ENCODE data around the gene ADAMTSL3. TPM values are rescaled to one million over a fixed set of nuclear protein-coding genes. Genes with fewer than 3 reads are reported as not detected.

The ADAMTSL3 gene
- total RNA-seq, 1 donor: 2.0 TPM

DNA sequence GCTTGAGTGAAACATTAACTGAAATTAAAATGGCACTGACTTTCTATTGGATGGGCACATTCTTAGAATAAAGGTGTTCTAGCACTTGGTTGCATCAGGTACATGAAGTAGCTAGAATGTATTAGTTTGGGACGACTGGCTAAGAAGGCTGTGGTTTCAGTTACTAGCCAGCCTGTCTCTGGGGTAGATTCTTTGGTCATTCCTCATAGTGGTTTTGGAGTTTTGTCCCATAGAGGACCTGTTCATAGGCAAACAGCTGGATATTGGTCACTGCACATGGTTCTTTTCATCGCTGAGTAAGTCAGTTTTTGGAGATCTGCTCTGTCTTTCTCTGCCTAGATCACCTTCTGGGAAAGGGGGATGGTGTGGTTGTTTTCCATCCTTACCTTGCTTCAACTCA lies 55.3 kb downstream of the ADAMTSL3 start:
- H3K4me3 ChIP-seq (ENCODE audit: low read depth, low read length): no peak overlapping the region
- peak; percentile 62 for DNase-seq (ENCODE audit: low read depth)

GRCh38 chr15:83709811-83710210 lies 55.9 kb downstream of the ADAMTSL3 start:
- TF ChIP-seq, protein P1, sequence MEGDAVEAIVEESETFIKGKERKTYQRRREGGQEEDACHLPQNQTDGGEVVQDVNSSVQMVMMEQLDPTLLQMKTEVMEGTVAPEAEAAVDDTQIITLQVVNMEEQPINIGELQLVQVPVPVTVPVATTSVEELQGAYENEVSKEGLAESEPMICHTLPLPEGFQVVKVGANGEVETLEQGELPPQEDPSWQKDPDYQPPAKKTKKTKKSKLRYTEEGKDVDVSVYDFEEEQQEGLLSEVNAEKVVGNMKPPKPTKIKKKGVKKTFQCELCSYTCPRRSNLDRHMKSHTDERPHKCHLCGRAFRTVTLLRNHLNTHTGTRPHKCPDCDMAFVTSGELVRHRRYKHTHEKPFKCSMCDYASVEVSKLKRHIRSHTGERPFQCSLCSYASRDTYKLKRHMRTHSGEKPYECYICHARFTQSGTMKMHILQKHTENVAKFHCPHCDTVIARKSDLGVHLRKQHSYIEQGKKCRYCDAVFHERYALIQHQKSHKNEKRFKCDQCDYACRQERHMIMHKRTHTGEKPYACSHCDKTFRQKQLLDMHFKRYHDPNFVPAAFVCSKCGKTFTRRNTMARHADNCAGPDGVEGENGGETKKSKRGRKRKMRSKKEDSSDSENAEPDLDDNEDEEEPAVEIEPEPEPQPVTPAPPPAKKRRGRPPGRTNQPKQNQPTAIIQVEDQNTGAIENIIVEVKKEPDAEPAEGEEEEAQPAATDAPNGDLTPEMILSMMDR (IDR thresholded peaks at IDR 0.05; ENCODE audit: insufficient read depth, low read length): no peak
- H3K4me3 ChIP-seq (ENCODE audit: low read depth, low read length): no peak overlapping the region
- no peak for DNase-seq (ENCODE audit: low read depth)

More for the DNA sequence above, 55.3 kb downstream of the ADAMTSL3 start:
- TF ChIP-seq, protein P1 (IDR thresholded peaks at IDR 0.05; ENCODE audit: insufficient read depth, low read length): no peak

DNA sequence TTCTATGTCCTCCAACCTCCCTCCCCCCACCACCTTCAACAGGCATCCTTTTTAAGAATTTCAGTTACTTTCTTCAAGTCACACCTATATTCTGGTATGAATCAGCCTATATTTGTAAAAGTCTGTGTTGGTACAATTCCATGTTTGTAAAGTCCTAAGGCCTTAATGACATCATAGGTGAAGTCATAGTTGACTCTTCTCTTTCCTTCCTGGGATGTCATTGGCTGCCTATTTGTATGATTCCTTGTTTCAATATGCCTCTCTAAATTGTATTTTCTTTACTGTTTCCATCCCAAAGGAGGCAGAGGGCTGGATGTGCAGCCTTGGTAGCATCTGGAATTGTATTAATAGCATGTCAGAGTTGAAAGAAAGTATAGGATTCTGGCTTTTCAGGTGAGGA lies 56.5 kb downstream of the ADAMTSL3 start:
- DNase-seq (ENCODE audit: low read depth): no peak
- no peak overlapping the region for H3K4me3 ChIP-seq (ENCODE audit: low read depth, low read length)
- TF ChIP-seq, protein P1 (IDR thresholded peaks at IDR 0.05; ENCODE audit: insufficient read depth, low read length): no peak

DNA sequence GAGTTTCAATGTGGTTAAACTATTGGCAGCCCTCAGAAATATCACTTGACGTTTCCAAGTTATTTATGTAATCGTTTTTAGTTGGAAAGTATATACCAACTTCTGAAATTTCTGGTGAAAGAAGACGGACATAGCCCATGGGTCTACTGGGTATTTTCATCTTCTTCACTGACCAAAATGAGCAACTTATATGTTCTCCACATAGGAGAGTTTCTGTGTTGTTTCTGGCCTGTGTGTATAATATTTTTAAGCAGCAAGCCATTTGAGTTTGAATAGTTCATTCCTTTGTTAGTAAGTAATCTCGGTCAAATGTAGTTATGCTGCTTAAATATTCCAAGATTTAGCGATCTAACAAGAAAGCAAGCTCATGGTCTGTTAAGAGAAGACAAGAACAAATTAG lies 57.3 kb downstream of the ADAMTSL3 start:
- no peak overlapping the region for H3K4me3 ChIP-seq (ENCODE audit: low read depth, low read length)
- TF ChIP-seq, protein P1 (IDR thresholded peaks at IDR 0.05; ENCODE audit: insufficient read depth, low read length): no peak
- DNase-seq (ENCODE audit: low read depth): no peak

DNA sequence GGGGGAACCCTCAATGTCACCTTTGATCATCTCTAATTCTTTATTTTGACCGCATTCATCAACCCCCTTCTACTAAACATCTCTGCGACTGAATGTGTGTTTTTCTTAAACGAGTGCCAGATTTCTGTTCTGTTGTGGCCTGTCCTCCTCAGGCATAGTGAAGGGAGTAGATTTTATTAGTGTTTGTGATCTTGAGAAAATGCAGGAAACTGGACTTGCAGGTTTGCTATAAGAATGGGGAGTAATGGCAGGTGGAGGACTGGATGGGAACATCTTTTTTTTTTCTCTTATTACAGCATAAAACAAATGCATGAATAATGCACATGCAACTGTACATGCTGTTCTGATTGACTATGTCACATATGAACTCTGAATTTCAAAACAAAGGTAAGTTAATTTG lies 59.3 kb downstream of the ADAMTSL3 start:
- TF ChIP-seq, protein P1 (IDR thresholded peaks at IDR 0.05; ENCODE audit: insufficient read depth, low read length): no peak
- H3K4me3 ChIP-seq (ENCODE audit: low read depth, low read length): no peak overlapping the region
- DNase-seq (ENCODE audit: low read depth): no peak

DNA sequence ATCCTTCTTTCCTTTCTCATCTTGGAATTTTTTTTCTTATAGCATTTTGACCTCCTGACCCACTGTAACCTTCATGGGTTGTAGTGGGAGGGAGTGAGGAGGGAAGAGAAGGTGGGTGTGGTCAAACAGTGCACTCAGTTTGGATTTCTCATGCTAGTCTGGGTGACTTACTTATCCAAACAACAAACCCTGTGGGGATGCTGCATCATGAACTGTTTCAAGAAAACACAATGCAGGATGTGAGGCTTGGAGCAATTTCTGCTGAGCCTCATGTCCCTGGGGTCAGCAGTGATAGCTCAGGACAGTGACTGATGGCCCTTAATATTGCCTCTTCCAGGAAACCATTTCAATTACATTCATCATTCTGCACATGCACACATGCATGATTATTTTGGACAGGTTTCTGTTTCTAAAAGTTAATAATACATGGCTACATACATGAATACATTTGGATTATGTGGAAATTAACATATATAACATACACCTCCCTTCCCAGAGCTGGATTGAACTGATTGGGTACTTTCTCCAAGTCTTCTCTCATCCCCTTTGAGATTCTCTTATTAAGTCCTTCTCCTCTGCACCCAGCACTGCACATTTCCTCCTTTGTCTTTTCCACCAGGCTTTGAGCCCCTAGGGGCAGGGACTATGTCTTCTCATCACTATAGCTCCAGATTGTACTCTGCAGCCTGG lies 61.2 kb downstream of the ADAMTSL3 start:
- no peak overlapping the region for H3K4me3 ChIP-seq (ENCODE audit: low read depth, low read length)
- DNase-seq (ENCODE audit: low read depth): no peak

More for the DNA sequence above, 61.2 kb downstream of the ADAMTSL3 start:
- TF ChIP-seq, protein P1 (IDR thresholded peaks at IDR 0.05; ENCODE audit: insufficient read depth, low read length): no peak

Measured in fibroblast of the aortic adventitia (primary cell).